Raji (cell line): ENCODE data around the gene TTC34.

Source experiments
- POLR2A ChIP-seq: IDR thresholded peaks from 2 replicates; pipeline ENCODE4 v1.6.1; 2011; ENCODE audit warnings: low read depth, low read length, control low read depth; ENCODE audit not compliant: insufficient read depth

Gene TTC34

DNA sequence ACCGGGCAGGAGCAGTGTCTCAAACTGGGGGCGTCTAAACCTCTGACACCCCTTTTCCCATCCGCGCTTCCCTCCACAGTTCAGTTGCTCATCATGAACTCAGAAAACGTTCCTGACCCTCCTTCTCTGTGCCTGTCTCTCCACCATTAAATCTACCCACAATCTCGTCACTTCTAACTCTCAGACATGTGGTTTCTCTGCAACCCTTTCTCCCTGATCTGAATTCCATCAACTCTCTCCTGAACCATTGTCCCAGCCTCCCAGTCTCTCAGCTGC, 3.8 kb downstream of the TTC34 start:
- no peak for TF ChIP-seq POLR2A

DNA sequence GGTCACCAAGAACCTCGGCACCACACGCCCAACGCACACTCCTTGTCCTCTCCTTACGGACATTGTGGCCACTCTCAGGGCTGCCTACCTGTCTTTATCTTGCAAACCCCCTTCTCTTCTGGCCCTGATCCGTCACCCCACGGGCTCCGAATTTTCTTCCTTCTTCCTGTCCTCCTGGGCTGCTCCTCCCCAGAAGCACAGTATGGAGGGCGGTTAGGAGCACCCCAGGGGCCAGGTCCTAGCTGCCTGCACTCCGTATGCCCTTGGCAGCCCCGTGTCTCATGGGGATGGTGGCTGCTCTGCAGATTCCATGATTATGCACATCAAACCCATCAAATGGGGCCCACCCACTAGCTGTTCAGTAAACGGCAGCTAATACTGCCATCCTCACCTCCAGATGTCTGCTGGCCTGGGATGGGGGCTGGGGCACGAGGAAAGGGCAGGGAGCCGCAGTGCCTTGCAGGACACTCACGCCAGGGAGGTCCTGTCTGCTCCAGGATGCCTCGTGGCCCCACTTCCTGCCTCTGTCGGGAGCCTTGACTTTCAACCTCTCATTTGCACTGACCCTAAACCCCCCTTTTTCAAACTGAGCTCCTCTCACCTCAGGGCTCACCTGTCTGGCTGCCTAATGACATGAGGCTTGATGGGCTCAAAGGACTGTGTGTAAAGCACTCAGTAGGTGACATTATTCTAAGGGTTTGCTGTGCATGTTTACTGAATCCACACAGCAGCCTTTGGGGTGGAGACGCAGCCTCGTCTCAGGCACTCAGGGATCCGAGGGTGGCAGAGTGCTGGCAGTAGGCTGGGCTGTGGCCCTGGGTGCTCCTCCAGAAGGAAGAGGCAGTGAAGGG, 4.4 kb downstream of the TTC34 start:
- TF ChIP-seq POLR2A = no peak

DNA sequence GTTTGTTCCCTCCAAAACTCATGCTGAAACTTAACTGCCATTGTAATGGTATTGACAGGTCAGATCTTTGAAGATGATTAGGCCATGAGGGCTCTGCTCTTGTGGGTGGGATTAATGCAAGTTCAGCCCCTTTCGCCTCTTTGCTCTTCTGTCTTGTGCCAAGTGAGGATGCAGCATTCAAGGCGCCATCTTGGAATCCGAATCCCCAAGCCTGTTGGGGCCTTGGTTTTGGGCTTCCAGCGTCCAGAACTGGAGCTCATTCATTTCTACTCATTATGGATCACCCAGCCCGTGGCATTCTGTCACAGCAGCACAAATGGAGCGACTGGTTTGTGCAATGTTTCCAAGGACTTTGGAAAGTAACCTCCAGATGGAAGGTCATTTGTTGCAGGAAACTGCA, 5.6 kb downstream of the TTC34 start:
- no peak for TF ChIP-seq POLR2A

DNA sequence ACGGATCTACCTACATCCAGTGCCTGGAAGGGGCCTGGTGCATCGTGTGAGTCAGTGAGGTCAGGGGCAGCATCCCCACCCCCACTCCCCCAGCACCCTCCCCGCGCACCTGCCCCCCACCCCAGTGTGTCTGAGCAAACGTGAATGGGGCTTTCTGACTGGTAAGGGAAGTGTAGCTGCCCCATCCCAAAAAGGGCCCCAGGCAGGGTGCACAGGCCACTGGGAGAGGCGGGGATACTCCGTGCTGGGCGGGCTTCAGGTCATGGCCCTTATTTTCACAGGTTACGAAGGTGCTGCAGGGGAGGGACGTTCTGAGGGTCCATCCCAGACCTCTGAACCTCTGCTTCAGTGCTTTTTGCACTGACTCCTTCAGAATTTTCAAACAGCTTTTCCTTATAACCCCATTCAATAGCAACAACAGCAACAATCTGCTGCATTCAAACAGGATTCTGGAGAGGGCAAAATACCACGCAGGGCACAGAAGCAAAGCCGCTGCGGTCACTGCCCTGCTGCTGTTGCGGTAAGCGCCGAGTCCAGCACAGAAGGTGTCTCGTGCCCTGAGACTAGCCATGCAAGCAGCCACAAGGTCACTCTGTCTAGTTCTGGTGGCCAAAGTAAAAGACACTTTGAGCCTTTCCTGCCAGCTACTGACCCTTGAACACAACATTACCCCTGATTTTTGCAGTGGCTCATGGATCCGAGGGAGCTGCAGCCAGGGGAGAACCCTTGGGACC, 10.3 kb downstream of the TTC34 start:
- TF ChIP-seq POLR2A = no peak

DNA sequence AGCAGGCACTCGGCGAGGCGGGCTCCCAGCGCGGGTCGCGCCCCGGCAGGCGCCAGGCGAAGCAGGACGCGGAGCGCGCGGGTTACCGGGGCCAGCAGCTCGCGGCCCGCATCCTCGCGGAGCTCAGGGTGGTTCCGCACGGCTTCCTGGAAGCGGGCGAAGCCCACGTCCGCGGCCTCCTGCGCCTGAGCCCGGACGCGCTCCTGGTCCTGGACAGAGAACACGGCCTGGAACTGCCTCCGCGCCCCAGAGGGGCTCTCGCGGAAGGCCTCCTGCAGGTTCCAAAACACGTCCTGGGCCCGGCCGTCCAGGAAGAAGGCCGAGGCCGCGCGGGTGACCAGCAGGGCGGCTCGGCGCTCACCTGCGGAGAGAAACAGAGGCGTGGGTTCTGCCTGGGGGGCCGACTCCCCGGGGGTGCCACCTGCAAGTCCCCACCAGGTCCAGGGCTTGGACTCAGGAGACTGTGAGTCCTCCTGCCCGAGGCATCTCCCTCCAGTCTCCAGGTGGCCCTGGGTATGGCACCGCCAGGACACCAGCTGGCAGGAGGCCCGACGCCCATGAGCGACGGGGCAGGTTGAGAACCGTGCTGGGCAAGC, 11.4 kb downstream of the TTC34 start:
- TF ChIP-seq POLR2A = no peak

DNA sequence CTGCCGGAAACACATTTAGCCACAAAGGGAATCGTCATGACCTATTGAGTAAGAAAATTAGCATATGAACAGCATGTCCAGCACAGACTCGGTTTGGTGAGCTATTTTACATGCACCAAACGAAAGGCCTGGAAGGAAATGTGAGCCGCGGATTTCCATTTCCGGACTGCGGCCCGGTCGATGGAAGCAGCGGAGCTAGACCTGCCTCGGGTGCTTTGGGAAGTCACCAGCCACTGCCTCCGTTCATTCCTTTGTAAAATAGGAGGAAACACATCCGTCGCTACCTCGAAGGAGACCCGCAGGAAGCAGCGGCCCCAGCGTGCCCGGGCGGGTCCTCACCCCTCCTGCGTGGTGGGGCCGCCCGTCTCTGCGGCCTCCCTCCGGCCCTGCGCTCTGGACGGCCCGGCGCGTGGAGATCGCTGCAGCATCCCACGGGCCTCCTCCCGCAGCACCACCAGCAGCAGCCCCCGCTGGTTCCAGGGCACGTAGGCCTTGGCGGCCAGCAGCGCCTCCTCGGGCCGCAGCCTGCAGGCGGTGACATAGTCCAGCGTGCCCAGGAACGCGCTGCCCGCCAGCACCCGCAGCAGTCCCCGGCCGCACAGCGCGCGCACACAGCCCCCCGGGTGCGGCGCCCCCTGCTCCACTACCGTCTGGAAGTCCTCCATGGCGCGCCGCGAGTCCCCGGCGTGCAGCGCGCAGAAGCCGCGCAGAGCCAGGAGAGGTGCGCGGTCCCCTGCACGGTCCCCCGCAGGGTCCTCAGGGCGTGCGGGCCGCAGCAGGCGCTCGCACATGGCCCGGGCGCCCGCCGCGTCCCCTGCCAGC, 12.1 kb downstream of the TTC34 start:
- no peak for TF ChIP-seq POLR2A

DNA sequence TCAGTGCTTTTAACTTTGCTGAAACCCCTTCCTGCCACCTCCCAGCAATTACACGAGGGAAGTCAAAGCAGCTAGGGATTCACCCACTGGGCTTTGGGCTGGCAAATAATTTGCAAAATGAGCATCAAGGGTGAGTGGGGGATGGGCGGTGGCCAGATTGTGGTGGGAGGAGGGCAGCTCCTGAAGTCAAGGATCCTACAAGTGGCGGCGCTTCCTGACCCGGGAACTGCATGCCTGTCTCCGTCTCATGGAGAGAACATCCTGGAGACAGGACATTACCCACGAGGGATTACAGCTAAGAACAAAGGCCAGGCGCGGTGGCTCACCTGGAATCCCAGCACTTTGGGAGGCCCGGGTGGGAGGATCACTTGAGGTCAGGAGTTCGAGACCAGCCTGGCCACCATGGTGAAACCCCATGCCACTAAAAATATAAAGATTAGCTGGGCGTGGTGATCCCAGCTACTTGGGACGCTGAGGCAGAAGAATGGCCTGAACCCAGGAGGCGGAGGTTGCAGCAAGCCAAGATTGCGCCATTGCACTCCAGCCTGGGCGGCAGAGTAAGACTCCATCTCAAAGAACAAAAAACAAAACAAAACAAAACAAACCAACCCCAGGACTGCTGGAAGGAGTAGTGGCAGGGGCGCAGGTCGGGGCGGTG, 12.9 kb downstream of the TTC34 start:
- TF ChIP-seq POLR2A = no peak

DNA sequence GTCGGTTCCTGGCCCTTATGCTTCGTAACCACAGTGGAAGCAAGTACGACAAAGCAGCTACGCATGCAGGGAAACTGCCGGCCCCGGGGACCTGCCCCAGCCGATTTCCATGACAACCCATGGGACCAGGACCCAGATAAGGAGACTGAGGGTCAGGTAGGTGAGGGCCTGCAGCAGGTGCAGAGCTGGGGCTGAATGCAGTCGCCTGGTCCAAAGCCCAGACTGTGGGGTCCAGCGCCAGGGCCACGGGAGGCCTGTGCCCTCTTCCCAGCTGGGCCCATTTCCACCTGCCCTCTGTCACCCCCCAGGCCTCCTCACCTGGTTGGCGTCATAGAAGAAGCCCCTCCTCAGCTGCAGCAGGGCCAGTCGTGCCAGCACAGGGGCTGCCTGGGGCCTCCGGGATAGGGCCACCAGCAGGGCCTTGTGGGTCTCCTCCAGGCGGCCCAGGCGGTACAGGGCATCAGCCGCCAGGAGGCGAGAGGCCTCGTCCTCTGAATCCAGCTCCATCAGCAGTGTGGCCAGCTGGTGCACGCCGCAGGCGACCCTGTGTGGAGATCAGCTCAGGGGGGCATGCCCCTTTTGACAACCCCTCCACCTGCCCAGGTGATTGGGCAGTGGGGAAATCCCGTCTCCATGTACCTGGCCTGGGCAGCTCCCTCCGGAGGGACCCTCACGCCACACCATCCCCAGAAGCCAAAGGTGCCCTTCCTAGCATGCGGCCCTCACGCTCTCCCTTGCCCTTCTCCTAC, 14.2 kb downstream of the TTC34 start:
- no peak for TF ChIP-seq POLR2A

DNA sequence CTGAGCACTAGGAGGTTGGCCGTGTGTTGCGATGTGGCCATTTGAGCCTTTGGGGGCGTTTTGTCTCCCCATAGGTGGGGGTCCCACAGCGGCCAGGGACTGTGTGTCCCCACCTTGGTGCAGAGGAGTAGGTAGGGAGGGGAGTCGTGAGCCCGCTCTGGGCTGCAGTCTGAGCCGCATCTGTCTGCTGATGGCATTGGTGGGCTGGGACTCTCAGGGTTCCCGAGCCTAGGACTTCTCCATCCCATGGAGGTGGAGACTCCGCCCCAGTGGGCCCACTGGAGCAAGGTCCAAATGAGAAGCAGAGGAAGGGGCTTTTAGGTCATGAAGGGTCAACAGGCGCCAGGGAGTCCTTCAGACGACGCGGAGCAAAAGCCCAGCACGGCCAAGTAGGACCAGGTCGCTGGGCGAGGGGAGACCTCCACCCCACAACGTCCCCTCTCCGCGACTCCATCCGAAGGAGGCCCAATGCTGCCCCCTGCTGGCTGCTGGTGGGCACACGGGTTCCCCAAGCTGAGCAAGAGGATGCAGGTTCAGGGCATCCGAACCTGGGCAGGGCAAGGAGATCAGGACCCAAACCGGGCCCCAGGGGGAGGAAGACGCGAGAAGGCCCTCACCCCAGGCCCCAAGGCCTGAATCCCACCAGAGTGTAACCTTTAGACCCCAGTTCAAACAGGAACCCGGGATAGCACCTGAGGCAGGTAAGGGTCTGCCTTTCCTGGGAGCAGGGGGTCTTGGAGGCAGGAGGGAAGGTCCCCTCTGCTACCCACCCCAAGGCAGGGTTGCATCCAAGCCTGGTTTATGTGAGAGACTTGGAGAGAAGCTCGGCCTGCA, 14.9 kb downstream of the TTC34 start:
- TF ChIP-seq POLR2A = no peak

DNA sequence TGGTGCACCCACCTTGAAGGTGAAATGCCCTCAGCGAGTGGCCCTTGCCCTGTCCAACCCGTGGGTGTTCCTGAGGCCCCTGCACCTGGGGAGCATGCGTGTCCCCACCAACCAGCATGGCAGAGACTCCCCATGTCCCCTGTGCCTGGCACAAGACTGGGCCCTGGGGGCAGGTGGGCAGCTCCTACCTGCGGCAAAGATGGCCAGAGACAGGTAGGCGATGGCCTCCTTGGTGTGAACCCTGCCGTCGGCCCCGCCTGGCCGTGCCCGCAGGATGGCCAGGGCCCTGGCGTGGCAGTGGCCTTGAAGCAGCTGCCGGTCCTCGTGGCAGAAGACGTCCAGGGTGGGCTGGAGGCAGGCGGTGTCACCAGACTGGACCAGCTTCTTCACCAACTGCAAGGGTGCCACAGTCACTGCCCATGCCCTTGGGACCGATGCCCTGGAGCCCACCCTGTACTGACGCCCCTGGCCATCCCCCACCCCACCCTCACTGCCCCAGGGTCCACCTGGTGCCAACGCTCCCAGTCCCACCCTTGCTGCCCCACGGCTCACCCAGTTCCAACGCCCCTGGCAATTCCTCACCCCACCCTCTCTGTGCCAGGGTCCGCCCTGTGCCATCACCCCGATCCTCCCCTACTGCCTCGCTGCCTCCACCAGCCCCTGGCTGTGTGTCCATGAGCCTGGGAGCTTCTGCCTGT, 15.7 kb downstream of the TTC34 start:
- TF ChIP-seq POLR2A = no peak

DNA sequence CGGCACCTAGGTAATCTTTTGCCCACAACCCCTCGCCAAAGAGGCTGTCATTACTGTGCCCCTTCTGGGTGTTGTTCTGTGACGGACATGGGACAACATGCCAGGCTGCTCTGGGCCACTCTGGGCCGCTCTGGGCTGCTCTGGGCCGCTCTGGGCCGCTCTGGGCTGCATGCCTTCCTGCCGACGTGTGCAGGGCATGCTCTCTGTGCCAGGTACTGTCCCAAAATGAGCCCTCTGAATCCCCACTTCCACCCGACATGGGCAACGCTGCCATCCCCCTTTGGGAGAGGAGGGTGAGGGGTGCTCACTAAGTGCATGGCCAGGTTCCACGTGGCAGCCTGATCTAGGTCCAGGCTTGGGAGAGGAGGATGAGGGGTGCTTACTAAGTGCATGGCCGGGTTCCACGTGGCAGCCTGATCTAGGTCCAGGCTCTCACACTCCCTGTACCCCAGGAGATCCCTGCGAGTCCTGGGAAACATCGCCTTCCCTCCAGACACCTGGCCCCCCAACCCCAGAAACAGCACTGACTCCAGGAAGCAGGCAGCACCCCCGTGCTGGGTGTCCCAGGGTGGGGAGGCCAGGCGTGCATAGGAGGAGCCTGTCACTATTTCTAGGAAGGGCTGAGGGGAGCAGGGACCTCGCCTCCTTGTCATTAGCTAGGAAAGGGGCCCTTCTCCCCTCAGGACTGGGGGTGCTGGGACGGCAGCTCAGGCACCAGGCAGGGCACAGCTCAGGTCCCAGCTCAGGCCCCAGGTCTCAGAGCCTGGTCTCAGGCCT, 16.5 kb downstream of the TTC34 start:
- TF ChIP-seq POLR2A = no peak
